HG02885 (cell line): ENCODE results near the gene CADM4.
A peak's percentile ranks its signal among the peaks of the same experiment; 100 is the strongest.
"Not testable (repeated sequence)": the region's sequence is repeated elsewhere in the genome, so short reads cannot be mapped to it uniquely, and the experiment has no call there.

ENCODE experiments used
- ATAC-seq: cut with Tn5 transposase; IDR thresholded peaks from one replicate; pipeline ENCODE4 v1.9.1; 2021; ENCODE audit warnings: mild to moderate bottlenecking; ENCODE audit not compliant: unreplicated experiment, poor library complexity

The CADM4 gene

GRCh38 chr19:43612374-43612773, 27.3 kb downstream of the CADM4 start:
- ATAC-seq, result no peak

- ATAC-seq, result no peak
Measured at GRCh38 chr19:43611788-43612187, 27.9 kb downstream of the CADM4 start, which contains the start of gene SRRM5. TSS of gene SRRM5 (plus strand) at chr19:43612088. CDS start at chr19:43612122, 34 bp downstream.

- no peak for ATAC-seq
Measured at GRCh38 chr19:43610493-43610892, 29.2 kb downstream of the CADM4 start.

- no peak for ATAC-seq
Measured at GRCh38 chr19:43609872-43610271, 29.8 kb downstream of the CADM4 start.

GRCh38 chr19:43607238-43608205, 32.1 kb downstream of the CADM4 start:
- no peak for ATAC-seq

GRCh38 chr19:43606569-43607229, 33.0 kb downstream of the CADM4 start:
- ATAC-seq, result no peak

- no peak for ATAC-seq
Measured at GRCh38 chr19:43605875-43606568, 33.6 kb downstream of the CADM4 start.

- not testable (repeated sequence) for ATAC-seq
Measured at GRCh38 chr19:43600326-43600725, 39.3 kb downstream of the CADM4 start.

GRCh38 chr19:43599635-43600295, 39.9 kb downstream of the CADM4 start:
- ATAC-seq, result no peak

GRCh38 chr19:43598445-43599240, 41.0 kb downstream of the CADM4 start:
- ATAC-seq, result no peak

GRCh38 chr19:43597876-43598275, 41.8 kb downstream of the CADM4 start:
- ATAC-seq, result no peak

- ATAC-seq, result no peak
Measured at GRCh38 chr19:43596842-43597461, 42.7 kb downstream of the CADM4 start.

- peak; percentile 87 for ATAC-seq
Measured at GRCh38 chr19:43595999-43596841, 43.4 kb downstream of the CADM4 start, which contains the start of the genes IRGQ and ZNF576. TSS of gene IRGQ (minus strand) at chr19:43596134. CDS start at chr19:43595338, 796 bp downstream. TSS of gene ZNF576 (plus strand) at chr19:43596595. CDS start at chr19:43597109, 514 bp downstream.

- peak; percentile 1 for ATAC-seq
Measured at GRCh38 chr19:43595605-43595998, 44.0 kb downstream of the CADM4 start.

- ATAC-seq, result peak; percentile 34
Measured at GRCh38 chr19:43594710-43595604, 44.7 kb downstream of the CADM4 start.

GRCh38 chr19:43594081-43594697, 45.5 kb downstream of the CADM4 start:
- ATAC-seq, result no peak
